Thoracic aorta (tissue), 2 donors: ENCODE measurements around the gene GYG1. TPM values are rescaled to one million over a fixed set of nuclear protein-coding genes. Genes with fewer than 3 reads are reported as not detected.

ENCODE experiments used
- ATAC-seq: fragments of 150-250 bp; one replicate; pipeline ENCODE4 v1.8.0; 2017; ENCODE audit warnings: low read depth; ENCODE audit not compliant: insufficient number of reproducible peaks, low FRiP score
- DNase-seq: peaks from one replicate; pipeline ENCODE4 v3.0.0-alpha.2; 2020; ENCODE audit warnings: low spot score
- H3K27ac ChIP-seq, 2 donors: fragments of 200-600 bp; sonication (generic); 1 replicate in 1 of 2; 2 replicates in 1 of 2; pipeline ENCODE4 v1.5.1; 2016; ENCODE audit warnings: mild to moderate bottlenecking in 2 of 2, moderate library complexity in 2 of 2
- H3K27me3 ChIP-seq: fragments of 200-600 bp; sonication (generic); replicated peaks from 2 replicates; pipeline ENCODE4 v1.6.0; 2016; ENCODE audit warnings: mild to moderate bottlenecking; ENCODE audit not compliant: insufficient read depth
- H3K36me3 ChIP-seq: fragments of 200-600 bp; sonication (generic); one replicate; pipeline ENCODE4 v1.5.1; 2016
- H3K4me1 ChIP-seq, 2 donors: fragments of 200-600 bp; sonication (generic); 1 replicate in 1 of 2; 2 replicates in 1 of 2; pipeline versions ENCODE4 v1.5.1 to v1.6.0; 2016; ENCODE audit warnings: low read depth in 2 of 2, mild to moderate bottlenecking in 1 of 2; ENCODE audit not compliant: control insufficient read depth in 1 of 2
- H3K4me3 ChIP-seq: fragments of 200-600 bp; sonication (generic); 2 replicates; pipeline ENCODE4 v1.5.1; 2016; ENCODE audit warnings: mild to moderate bottlenecking
- H3K9me3 ChIP-seq: fragments of 200-600 bp; sonication (generic); 2 replicates; pipeline ENCODE4 v1.5.1; 2016
- total RNA-seq, 2 donors: library from RNA; depleted of rRNA; stranded (reverse); fragments of >200 nt; gene quantifications; one replicate each; pipeline versions ENCODE4 v1.1.0 to v1.2.3, GENCODE V29; 2016
- TF ChIP-seq, protein P1 (sequence below): fragments of 200-600 bp; sonication (generic); IDR thresholded peaks from one replicate; pipeline ENCODE4 v1.5.1; 2019; ENCODE audit warnings: antibody characterized with exemption

Gene GYG1
- total RNA-seq, 2 donors from 2014 or later, result 72.6 to 89.5 TPM

GRCh38 chr3:149010966-149011365 is 19.6 kb downstream of the GYG1 start:
- peaks cover 19% of the 10 kb centered on the region for H3K36me3 ChIP-seq
- H3K9me3 ChIP-seq, result no peaks in the 10 kb centered on the region
- DNase-seq (no peak), ATAC-seq (no peak)
- peaks cover 29 to 61% of the 10 kb centered on the region in 2 donors for H3K4me1 ChIP-seq
- H3K27ac ChIP-seq, result peak overlapping the region; percentile 32 to 81
- H3K4me3 ChIP-seq, result no peak overlapping the region
- TF ChIP-seq, protein P1, sequence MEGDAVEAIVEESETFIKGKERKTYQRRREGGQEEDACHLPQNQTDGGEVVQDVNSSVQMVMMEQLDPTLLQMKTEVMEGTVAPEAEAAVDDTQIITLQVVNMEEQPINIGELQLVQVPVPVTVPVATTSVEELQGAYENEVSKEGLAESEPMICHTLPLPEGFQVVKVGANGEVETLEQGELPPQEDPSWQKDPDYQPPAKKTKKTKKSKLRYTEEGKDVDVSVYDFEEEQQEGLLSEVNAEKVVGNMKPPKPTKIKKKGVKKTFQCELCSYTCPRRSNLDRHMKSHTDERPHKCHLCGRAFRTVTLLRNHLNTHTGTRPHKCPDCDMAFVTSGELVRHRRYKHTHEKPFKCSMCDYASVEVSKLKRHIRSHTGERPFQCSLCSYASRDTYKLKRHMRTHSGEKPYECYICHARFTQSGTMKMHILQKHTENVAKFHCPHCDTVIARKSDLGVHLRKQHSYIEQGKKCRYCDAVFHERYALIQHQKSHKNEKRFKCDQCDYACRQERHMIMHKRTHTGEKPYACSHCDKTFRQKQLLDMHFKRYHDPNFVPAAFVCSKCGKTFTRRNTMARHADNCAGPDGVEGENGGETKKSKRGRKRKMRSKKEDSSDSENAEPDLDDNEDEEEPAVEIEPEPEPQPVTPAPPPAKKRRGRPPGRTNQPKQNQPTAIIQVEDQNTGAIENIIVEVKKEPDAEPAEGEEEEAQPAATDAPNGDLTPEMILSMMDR, result no peak
- no peaks in the 10 kb centered on the region for H3K27me3 ChIP-seq

DNA sequence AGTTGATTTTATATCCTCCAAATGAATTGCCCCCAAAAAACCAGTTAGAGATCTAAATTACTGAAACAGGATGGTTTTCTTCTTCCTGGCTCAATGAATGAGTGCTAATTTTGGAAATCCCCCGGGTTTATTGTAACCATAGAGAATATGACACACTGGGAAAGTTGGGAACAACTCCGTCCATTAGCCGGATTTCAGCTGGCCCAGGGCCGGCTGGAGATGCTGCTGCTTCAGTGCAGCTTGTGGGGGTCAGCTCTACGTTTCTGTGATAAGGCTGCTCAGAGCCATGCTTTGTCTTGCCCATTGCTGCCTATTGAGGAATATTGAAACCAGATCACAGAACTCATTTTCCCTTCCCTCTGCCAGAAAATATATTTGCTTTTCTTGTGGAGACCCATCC is 20.3 kb downstream of the GYG1 start:
- H3K4me1 ChIP-seq, result peaks cover 31 to 67% of the 10 kb centered on the region in 2 donors

DNA sequence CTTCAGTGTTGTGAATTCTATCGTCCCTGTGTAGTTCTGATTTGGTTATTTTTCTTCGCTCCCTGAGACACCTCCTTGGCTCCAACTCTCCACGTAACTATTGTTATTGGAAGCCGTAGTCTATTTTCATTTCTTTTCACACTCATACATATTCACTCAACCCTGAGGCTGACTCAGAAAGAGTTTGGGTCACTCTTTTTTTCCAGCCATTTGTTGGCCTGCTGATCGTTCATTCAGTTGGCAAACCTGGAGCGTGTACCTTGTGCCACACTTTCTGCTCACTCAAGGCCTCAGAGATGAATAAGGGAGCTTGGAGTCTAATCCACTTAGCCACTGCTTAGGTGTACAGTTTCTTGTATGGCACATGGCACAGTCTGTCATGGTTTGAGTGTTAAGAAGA is 22.4 kb downstream of the GYG1 start:
- peak overlapping the region; percentile 79 to 81 for H3K27ac ChIP-seq
- DNase-seq (peak; percentile 34), ATAC-seq (peak; percentile 32)

More for the DNA sequence above, 20.3 kb downstream of the GYG1 start:
- peak overlapping the region; percentile 32 to 81 for H3K27ac ChIP-seq
- H3K4me3 ChIP-seq, result no peak overlapping the region
- H3K9me3 ChIP-seq, result no peaks in the 10 kb centered on the region
- DNase-seq (no peak), ATAC-seq (no peak)
- TF ChIP-seq, protein P1, result no peak
- H3K27me3 ChIP-seq, result no peaks in the 10 kb centered on the region
- H3K36me3 ChIP-seq, result peaks cover 19% of the 10 kb centered on the region

GRCh38 chr3:149015393-149015792 is 24.1 kb downstream of the GYG1 start:
- peaks cover 5% of the 10 kb centered on the region for H3K36me3 ChIP-seq
- ATAC-seq (no peak), DNase-seq (no peak)
- H3K27me3 ChIP-seq, result no peaks in the 10 kb centered on the region
- peak overlapping the region; percentile 62 to 81 for H3K27ac ChIP-seq
- no peaks in the 10 kb centered on the region for H3K9me3 ChIP-seq
- TF ChIP-seq, protein P1, result no peak
- no peak overlapping the region for H3K4me3 ChIP-seq
- peaks cover 59 to 93% of the 10 kb centered on the region in 2 donors for H3K4me1 ChIP-seq

More for the DNA sequence above, 22.4 kb downstream of the GYG1 start:
- Histone ChIP-seq H3K36me3 (peaks cover 13% of the 10 kb centered on the region), H3K4me3 (no peak overlapping the region), H3K9me3 (no peaks in the 10 kb centered on the region), H3K27me3 (no peaks in the 10 kb centered on the region), H3K4me1 (peaks cover 47 to 85% of the 10 kb centered on the region in 2 donors)
- TF ChIP-seq, protein P1, result no peak

DNA sequence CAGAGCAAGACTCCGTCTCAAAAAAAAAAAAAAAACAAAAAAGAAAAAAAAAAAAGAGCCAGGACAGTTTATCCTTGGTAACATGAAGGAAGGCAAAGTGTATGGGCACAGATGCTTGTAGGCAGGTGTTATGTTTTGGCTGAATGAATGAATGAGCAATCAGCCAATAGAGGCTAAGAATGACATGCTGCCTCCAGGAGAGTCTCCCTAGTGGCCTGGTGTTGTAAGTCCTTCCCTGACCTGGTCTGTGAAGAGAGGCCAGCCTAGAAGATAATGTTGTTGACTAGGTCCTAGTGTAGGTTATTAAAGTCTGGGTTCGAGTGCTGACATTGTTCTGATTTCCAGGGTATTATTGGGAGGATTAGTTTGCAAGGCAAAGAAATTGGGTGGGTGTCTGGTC is 24.9 kb downstream of the GYG1 start:
- Histone ChIP-seq H3K36me3 (peaks cover under 1% of the 10 kb centered on the region), H3K27ac (peak overlapping the region; percentile 70 to 81), H3K4me1 (peaks cover 57 to 93% of the 10 kb centered on the region in 2 donors), H3K9me3 (no peaks in the 10 kb centered on the region), H3K27me3 (no peaks in the 10 kb centered on the region), H3K4me3 (no peak overlapping the region)
- TF ChIP-seq, protein P1, result no peak
- DNase-seq, result no peak
- ATAC-seq, result no peak
